Smooth muscle cell (in vitro differentiated cells): ENCODE results near the gene HMGA1. TPM values are rescaled to one million over a fixed set of nuclear protein-coding genes. Genes with fewer than 3 reads are reported as not detected.

ENCODE experiments used
- DNase-seq: peaks from one replicate; lab custom pipeline; 2025; ENCODE audit not compliant: unreplicated experiment; lab: John Stamatoyannopoulos, UW
- H2AFZ ChIP-seq: fragments of 200-600 bp; sonication (generic); 2 replicates; pipeline ENCODE4 v1.6.0; 2016; ENCODE audit warnings: antibody characterized with exemption, low read depth, mild to moderate bottlenecking
- H3F3A ChIP-seq: fragments of 200-600 bp; sonication (generic); 2 replicates; pipeline ENCODE4 v1.6.0; 2017; ENCODE audit warnings: antibody characterized with exemption, low read depth
- H3K27ac ChIP-seq: fragments of 200-600 bp; sonication (generic); 2 replicates; pipeline ENCODE4 v1.5.1; 2016; ENCODE audit warnings: low read depth, mild to moderate bottlenecking
- H3K27me3 ChIP-seq: fragments of 200-600 bp; sonication (generic); 2 replicates; pipeline ENCODE4 v1.6.1; 2016; ENCODE audit warnings: low read depth, mild to moderate bottlenecking
- H3K36me3 ChIP-seq: fragments of 200-600 bp; sonication (generic); 2 replicates; pipeline ENCODE4 v1.5.1; 2016; ENCODE audit warnings: low read depth
- H3K4me1 ChIP-seq: fragments of 200-600 bp; sonication (generic); 2 replicates; pipeline ENCODE4 v1.5.1; 2016; ENCODE audit warnings: low read depth
- H3K4me2 ChIP-seq: fragments of 200-600 bp; sonication (generic); 2 replicates; pipeline ENCODE4 v1.6.0; 2016; ENCODE audit warnings: mild to moderate bottlenecking
- H3K4me3 ChIP-seq: fragments of 200-600 bp; sonication (generic); 2 replicates; pipeline ENCODE4 v1.5.1; 2016; ENCODE audit warnings: mild to moderate bottlenecking
- H3K79me2 ChIP-seq: fragments of 200-600 bp; sonication (generic); 2 replicates; pipeline ENCODE4 v1.6.0; 2016; ENCODE audit warnings: low read depth, mild to moderate bottlenecking
- H3K9ac ChIP-seq: fragments of 200-600 bp; sonication (generic); 2 replicates; pipeline ENCODE4 v1.6.0; 2016; ENCODE audit warnings: low read depth
- H3K9me3 ChIP-seq: fragments of 200-600 bp; sonication (generic); replicated peaks from 2 replicates; pipeline ENCODE4 v1.5.1; 2016; ENCODE audit warnings: low read depth
- H4K20me1 ChIP-seq: fragments of 200-600 bp; sonication (generic); 2 replicates; pipeline ENCODE4 v1.6.0; 2016; ENCODE audit warnings: low read depth
- CTCF ChIP-seq: fragments of 200-600 bp; sonication (generic); IDR thresholded peaks from 2 replicates; pipeline ENCODE4 v1.5.1; 2017; ENCODE audit warnings: borderline replicate concordance, mild to moderate bottlenecking, antibody characterized with exemption; ENCODE audit not compliant: insufficient read depth, poor library complexity, severe bottlenecking
- WGBS: methylation state at CpG from one replicate; pipeline ENCODE4 v1.1.7; 2016; ENCODE audit warnings: low lambda C conversion rate; 5-methylcytosine and 5-hydroxymethylcytosine counted together
- polyA plus RNA-seq: library from polyadenylated mRNA; unstranded; fragments of >200 nt; fragmentation: Nextera tagmentation; extraction: Ambion mirVana; gene quantifications from 2 replicates; pipeline ENCODE4 v1.2.1, GENCODE V29; 2016
- total RNA-seq: library from RNA; depleted of rRNA; stranded (reverse); fragments of >200 nt; gene quantifications from 2 replicates; pipeline ENCODE4 v1.2.3, GENCODE V29; 2014

The HMGA1 gene
- total and polyA plus RNA-seq, 2 experiments from 2014 or later = 41.8 to 69.9 TPM

GRCh38 chr6:34284563-34285447 is 48.1 kb downstream of the HMGA1 start:
- no peak for DNase-seq
- no peaks in the 10 kb centered on the region for H3K79me2 ChIP-seq
- H3K4me3 ChIP-seq = no peak overlapping the region
- no peak for TF ChIP-seq CTCF
- no peak overlapping the region for H2AFZ ChIP-seq
- H3K27me3 ChIP-seq = no peaks in the 10 kb centered on the region
- no peaks in the 10 kb centered on the region for H3K4me1 ChIP-seq
- H4K20me1 ChIP-seq = no peaks in the 10 kb centered on the region
- H3K4me2 ChIP-seq = peak overlapping the region; percentile 8
- no peaks in the 10 kb centered on the region for H3K36me3 ChIP-seq
- WGBS = 58% methylated on average over 4 of the region's 4 CpGs
- H3F3A ChIP-seq = no peaks in the 10 kb centered on the region
- no peak overlapping the region for H3K9ac ChIP-seq
- H3K27ac ChIP-seq = peak overlapping the region; percentile 2
- H3K9me3 ChIP-seq = no peaks in the 10 kb centered on the region

- no peaks in the 10 kb centered on the region for H3K27me3 ChIP-seq
- H3K9ac ChIP-seq = no peak overlapping the region
- no peaks in the 10 kb centered on the region for H4K20me1 ChIP-seq
- peak overlapping the region; percentile 2 for H3K27ac ChIP-seq
- H3K79me2 ChIP-seq = no peaks in the 10 kb centered on the region
- no peak overlapping the region for H2AFZ ChIP-seq
- WGBS = 78% methylated on average over 4 of the region's 4 CpGs
- H3K4me3 ChIP-seq = no peak overlapping the region
- DNase-seq = no peak
- H3F3A ChIP-seq = no peaks in the 10 kb centered on the region
- no peaks in the 10 kb centered on the region for H3K36me3 ChIP-seq
- TF ChIP-seq CTCF = no peak
- H3K4me2 ChIP-seq = peak overlapping the region; percentile 8
- no peaks in the 10 kb centered on the region for H3K9me3 ChIP-seq
- H3K4me1 ChIP-seq = no peaks in the 10 kb centered on the region
Observed at GRCh38 chr6:34285448-34286164, 48.9 kb downstream of the HMGA1 start.

DNA sequence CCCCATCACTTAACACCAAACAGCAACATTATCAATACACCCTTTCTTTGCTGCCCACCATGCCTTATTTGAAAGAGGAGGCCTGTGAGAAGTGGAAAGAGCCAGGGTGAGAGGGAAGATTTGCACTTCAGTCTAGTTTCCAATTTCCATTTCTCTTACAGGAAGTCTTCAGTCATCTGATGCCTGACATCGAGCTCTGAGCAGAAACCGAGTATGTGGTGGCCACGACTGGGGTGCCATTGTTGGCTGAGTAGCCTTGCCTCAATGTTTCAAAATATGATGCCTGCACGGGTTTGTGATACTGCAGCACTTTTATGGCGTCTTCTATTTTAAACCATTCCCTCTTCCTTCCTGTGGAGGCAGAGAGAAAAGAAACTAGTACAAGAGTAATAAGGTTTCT is 51.9 kb downstream of the HMGA1 start:
- Histone ChIP-seq H3K4me1 (no peaks in the 10 kb centered on the region), H3K9me3 (no peaks in the 10 kb centered on the region), H3K4me2 (no peak overlapping the region), H3F3A (no peaks in the 10 kb centered on the region), H3K79me2 (no peaks in the 10 kb centered on the region), H3K27me3 (no peaks in the 10 kb centered on the region), H2AFZ (no peak overlapping the region), H3K36me3 (no peaks in the 10 kb centered on the region), H3K27ac (no peak overlapping the region), H3K9ac (no peak overlapping the region), H4K20me1 (no peaks in the 10 kb centered on the region), H3K4me3 (no peak overlapping the region)
- no peak for DNase-seq
- WGBS = 87% methylated on average over 5 of the region's 5 CpGs
- TF ChIP-seq CTCF = no peak
